ENCODE results near the gene PKD2L2. TPM values are rescaled to one million over a fixed set of nuclear protein-coding genes. Genes with fewer than 3 reads are reported as not detected.

Gene PKD2L2
- total RNA-seq, 6 donors from 2014 or later, result not detected

GRCh38 chr5:137872466-137872865 lies 16.8 kb upstream of the PKD2L2 start:
- Histone ChIP-seq H3K9me3 (no peaks in the 10 kb centered on the region), H3K4me1 (no peaks in the 10 kb centered on the region), H3K27me3 (no peaks in the 10 kb centered on the region), H3K36me3 (no peaks in the 10 kb centered on the region), H3K4me3 (no peak overlapping the region), H3K27ac (no peak overlapping the region)
- TF ChIP-seq POLR2AphosphoS5 (IDR thresholded peaks at IDR 0.05), result no peak
- TF ChIP-seq POLR2A (IDR thresholded peaks at IDR 0.05), result no peak
- TF ChIP-seq EP300 (IDR thresholded peaks at IDR 0.05), result no peak
- TF ChIP-seq, protein P1, sequence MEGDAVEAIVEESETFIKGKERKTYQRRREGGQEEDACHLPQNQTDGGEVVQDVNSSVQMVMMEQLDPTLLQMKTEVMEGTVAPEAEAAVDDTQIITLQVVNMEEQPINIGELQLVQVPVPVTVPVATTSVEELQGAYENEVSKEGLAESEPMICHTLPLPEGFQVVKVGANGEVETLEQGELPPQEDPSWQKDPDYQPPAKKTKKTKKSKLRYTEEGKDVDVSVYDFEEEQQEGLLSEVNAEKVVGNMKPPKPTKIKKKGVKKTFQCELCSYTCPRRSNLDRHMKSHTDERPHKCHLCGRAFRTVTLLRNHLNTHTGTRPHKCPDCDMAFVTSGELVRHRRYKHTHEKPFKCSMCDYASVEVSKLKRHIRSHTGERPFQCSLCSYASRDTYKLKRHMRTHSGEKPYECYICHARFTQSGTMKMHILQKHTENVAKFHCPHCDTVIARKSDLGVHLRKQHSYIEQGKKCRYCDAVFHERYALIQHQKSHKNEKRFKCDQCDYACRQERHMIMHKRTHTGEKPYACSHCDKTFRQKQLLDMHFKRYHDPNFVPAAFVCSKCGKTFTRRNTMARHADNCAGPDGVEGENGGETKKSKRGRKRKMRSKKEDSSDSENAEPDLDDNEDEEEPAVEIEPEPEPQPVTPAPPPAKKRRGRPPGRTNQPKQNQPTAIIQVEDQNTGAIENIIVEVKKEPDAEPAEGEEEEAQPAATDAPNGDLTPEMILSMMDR (IDR thresholded peaks at IDR 0.05), result no peak
- 73 to 87% methylated on average over 3 of the region's 3 CpGs for WGBS, 2 donors
- no peak for ATAC-seq (ENCODE audit: low FRiP score in 2 of 2)
- no peak for DNase-seq

DNA sequence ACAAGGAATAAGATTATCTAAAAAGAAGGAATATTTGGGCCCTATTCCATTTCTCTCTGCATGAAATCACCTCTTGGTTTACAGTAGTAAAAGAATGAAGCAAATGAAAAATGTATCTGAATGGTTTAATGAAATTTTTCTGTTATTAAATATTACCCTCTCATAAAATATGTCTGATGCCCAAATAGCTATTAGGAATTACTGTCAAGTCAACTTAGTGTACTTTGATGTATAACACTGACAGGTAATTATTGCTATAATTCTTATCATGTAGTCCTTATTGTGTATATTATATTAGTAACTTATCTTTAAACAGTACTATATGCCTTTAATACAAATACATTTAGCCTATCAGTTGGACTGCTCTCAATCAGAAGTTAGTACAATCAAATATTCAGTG lies 13.2 kb upstream of the PKD2L2 start:
- H3K27ac ChIP-seq, result no peak overlapping the region
- ATAC-seq (ENCODE audit: low FRiP score in 2 of 2), result no peak
- TF ChIP-seq POLR2AphosphoS5 (IDR thresholded peaks at IDR 0.05) (no peak), EP300 (IDR thresholded peaks at IDR 0.05) (no peak), POLR2A (IDR thresholded peaks at IDR 0.05) (no peak)

DNA sequence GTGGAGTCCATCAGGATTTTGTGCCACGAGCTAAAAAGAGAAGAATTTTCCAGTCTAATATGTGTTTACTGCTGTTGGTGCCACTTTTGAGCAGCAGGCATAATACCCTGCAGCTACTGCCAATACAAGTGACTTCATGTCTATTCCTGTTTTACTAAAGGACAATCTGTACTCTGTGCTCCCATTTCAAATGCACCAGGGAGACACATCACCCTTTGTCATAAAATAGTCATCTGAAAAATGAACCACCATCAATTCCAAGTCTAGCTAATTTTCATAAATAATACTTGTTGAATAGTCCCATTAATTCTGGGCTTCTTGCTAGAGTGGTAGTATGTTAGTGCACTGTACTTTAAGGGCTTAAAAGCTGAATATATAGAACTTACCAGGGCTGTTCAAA lies 8.9 kb upstream of the PKD2L2 start:
- 72 to 86% methylated on average over 1 of the region's 1 CpG for WGBS, 2 donors
- DNase-seq, result no peak
- Histone ChIP-seq H3K36me3 (no peaks in the 10 kb centered on the region), H3K9me3 (no peaks in the 10 kb centered on the region), H3K4me3 (no peak overlapping the region), H3K4me1 (no peaks in the 10 kb centered on the region), H3K27me3 (no peaks in the 10 kb centered on the region), H3K27ac (no peak overlapping the region)
- no peak for ATAC-seq (ENCODE audit: low FRiP score in 2 of 2)
- TF ChIP-seq POLR2A (IDR thresholded peaks at IDR 0.05) (no peak), POLR2AphosphoS5 (IDR thresholded peaks at IDR 0.05) (no peak), EP300 (IDR thresholded peaks at IDR 0.05) (no peak)
- TF ChIP-seq, protein P1 (IDR thresholded peaks at IDR 0.05), result no peak

More for the DNA sequence above, 13.2 kb upstream of the PKD2L2 start:
- Histone ChIP-seq H3K9me3 (no peaks in the 10 kb centered on the region), H3K4me1 (no peaks in the 10 kb centered on the region), H3K4me3 (no peak overlapping the region), H3K36me3 (no peaks in the 10 kb centered on the region), H3K27me3 (no peaks in the 10 kb centered on the region)
- DNase-seq, result no peak

- Histone ChIP-seq H3K27ac (no peak overlapping the region), H3K27me3 (no peaks in the 10 kb centered on the region)
These were observed 1.4 kb upstream of the PKD2L2 start for GRCh38 chr5:137887831-137888230.

GRCh38 chr5:137888466-137888862 lies 793 bp upstream of the PKD2L2 start:
- 61 to 63% methylated on average over 7 of the region's 7 CpGs for WGBS, 2 donors
- H3K27ac ChIP-seq, result peak overlapping the region; percentile 45 to 84 (median 68)
- ATAC-seq (ENCODE audit: low FRiP score in 2 of 2), result no peak
- H3K4me3 ChIP-seq, result peak overlapping the region in 3 of 4 donors; percentile 44 to 51 (median 51)
- no peaks in the 10 kb centered on the region for H3K27me3 ChIP-seq
- DNase-seq, result no peak
- no peaks in the 10 kb centered on the region for H3K9me3 ChIP-seq
- H3K36me3 ChIP-seq, result no peaks in the 10 kb centered on the region
- no peak for TF ChIP-seq POLR2AphosphoS5 (IDR thresholded peaks at IDR 0.05)
- no peak for TF ChIP-seq POLR2A (IDR thresholded peaks at IDR 0.05)
- TF ChIP-seq, protein P1 (IDR thresholded peaks at IDR 0.05), result no peak
- TF ChIP-seq EP300 (IDR thresholded peaks at IDR 0.05), result no peak
- peaks cover 0 to 11% (median 0%) of the 10 kb centered on the region in 4 donors for H3K4me1 ChIP-seq

More at GRCh38 chr5:137887831-137888230, 1.4 kb upstream of the PKD2L2 start:
- peaks cover 0 to 11% (median 0%) of the 10 kb centered on the region in 4 donors for H3K4me1 ChIP-seq
- TF ChIP-seq POLR2A (IDR thresholded peaks at IDR 0.05) (no peak), POLR2AphosphoS5 (IDR thresholded peaks at IDR 0.05) (no peak), EP300 (IDR thresholded peaks at IDR 0.05) (no peak)
- TF ChIP-seq, protein P1 (IDR thresholded peaks at IDR 0.05), result no peak
- ATAC-seq (ENCODE audit: low FRiP score in 2 of 2), result no peak
- no peaks in the 10 kb centered on the region for H3K36me3 ChIP-seq
- no peaks in the 10 kb centered on the region for H3K9me3 ChIP-seq
- no peak for DNase-seq
- WGBS, 2 donors, result 83 to 86% methylated on average over 2 of the region's 2 CpGs
- H3K4me3 ChIP-seq, result no peak overlapping the region

Measured in upper lobe of left lung (tissue), 6 donors.